Measurements from ENCODE around the gene KRTAP5-4. TPM values are rescaled to one million over a fixed set of nuclear protein-coding genes. Genes with fewer than 3 reads are reported as not detected.

The KRTAP5-4 gene
- total and polyA plus RNA-seq, 4 donors: not detected

DNA sequence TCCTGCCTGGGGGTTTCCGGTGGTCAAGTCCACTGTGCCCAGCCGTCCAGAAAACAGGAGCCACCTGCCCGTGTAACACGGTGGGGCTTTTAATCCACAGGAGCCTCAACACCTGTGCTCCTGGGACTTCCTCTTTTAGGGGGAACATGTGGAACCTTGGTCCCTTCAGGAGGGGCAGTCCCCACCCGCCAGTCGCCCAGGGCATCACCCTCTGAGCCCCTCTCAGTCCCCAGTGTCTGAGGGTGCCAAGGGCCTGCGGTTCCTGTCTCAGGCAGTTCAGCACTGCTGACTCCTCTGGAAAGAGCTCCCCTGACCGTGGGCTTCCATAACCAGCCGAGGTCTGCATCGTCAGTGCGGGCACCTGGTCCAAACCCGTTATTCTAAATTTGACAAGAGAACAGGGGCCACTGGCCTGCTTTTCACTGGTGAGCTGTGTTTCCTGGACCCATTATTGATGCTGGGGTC is 23.5 kb upstream of the KRTAP5-4 start:
- Histone ChIP-seq H3K9me3 (ENCODE audit: control insufficient read depth in 4 of 4, insufficient read depth in 3 of 4, low read length in 3 of 4) (no peaks in the 10 kb centered on the region), H3K4me1 (ENCODE audit: control insufficient read depth in 5 of 5, insufficient read depth in 5 of 5, low read length in 5 of 5) (peaks cover 0 to 1% (median 0%) of the 10 kb centered on the region in 5 donors), H3K27ac (ENCODE audit: low read depth in 1 of 2, low read length in 1 of 2) (no peak overlapping the region), H3K36me3 (ENCODE audit: control insufficient read depth in 4 of 4, insufficient read depth in 4 of 4, low read length in 4 of 4) (no peaks in the 10 kb centered on the region), H3K27me3 (ENCODE audit: control insufficient read depth in 3 of 3, insufficient read depth in 3 of 3, low read length in 2 of 3) (no peaks in the 10 kb centered on the region), H3K9ac (ENCODE audit: insufficient read depth in 1 of 2, low read length in 2 of 2) (no peak overlapping the region), H3K4me3 (no peak overlapping the region)
- DNase-seq: no peak
- no peak for TF ChIP-seq CTCF (IDR thresholded peaks at IDR 0.05; ENCODE audit: control extremely low read depth, extremely low read depth)
- WGBS, 2 donors: 59 to 73% methylated on average over 12 of the region's 12 CpGs
- ATAC-seq (ENCODE audit: insufficient read depth, low FRiP score): no peak

DNA sequence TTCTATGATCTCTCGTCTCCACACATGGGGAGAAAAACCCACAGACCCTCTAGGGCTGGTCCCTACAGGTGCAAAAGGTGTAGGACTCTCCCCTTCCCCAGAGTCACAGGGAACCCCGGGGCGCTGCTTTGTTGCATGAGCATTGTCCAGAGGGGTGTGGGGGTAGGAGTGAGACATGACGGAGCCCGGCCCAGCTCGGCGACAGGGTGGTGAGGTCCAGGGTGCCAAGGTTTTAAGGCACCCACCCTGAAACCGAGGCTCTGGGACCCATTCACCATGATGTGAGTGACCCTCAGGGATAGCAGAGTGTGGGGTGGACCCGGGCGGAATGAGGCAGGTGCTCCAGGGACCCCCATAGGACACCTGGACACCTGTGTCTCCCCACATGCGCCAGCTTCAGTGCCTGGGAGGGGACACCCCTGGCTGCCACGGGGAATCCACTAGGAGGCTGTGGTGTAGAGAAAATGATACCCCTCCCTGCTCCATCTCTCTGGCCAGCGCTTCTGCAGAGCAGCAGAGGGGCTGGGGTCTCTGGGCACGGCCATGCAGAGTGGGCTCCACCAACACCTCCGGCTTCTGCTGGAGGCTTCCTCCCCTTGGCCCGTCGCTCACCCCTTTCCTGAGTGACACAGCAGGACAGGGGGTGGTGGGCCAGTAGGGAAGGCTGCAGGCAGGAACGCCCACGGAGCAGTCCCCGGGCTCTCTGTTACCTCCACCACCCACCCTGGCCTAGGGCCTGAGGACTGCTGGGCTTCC is 22.8 kb upstream of the KRTAP5-4 start:
- Histone ChIP-seq H3K9me3 (ENCODE audit: control insufficient read depth in 4 of 4, insufficient read depth in 3 of 4, low read length in 3 of 4) (no peaks in the 10 kb centered on the region), H3K9ac (ENCODE audit: insufficient read depth in 1 of 2, low read length in 2 of 2) (no peak overlapping the region), H3K36me3 (ENCODE audit: control insufficient read depth in 4 of 4, insufficient read depth in 4 of 4, low read length in 4 of 4) (no peaks in the 10 kb centered on the region), H3K4me1 (ENCODE audit: control insufficient read depth in 5 of 5, insufficient read depth in 5 of 5, low read length in 5 of 5) (peaks cover 0 to 7% (median 0%) of the 10 kb centered on the region in 5 donors), H3K27me3 (ENCODE audit: control insufficient read depth in 3 of 3, insufficient read depth in 3 of 3, low read length in 2 of 3) (no peaks in the 10 kb centered on the region), H3K27ac (ENCODE audit: low read depth in 1 of 2, low read length in 1 of 2) (no peak overlapping the region), H3K4me3 (no peak overlapping the region)
- 76% methylated on average over 20 of the region's 20 CpGs for WGBS, 2 donors
- DNase-seq: no peak
- ATAC-seq (ENCODE audit: insufficient read depth, low FRiP score): no peak
- TF ChIP-seq CTCF (IDR thresholded peaks at IDR 0.05; ENCODE audit: control extremely low read depth, extremely low read depth): no peak

DNA sequence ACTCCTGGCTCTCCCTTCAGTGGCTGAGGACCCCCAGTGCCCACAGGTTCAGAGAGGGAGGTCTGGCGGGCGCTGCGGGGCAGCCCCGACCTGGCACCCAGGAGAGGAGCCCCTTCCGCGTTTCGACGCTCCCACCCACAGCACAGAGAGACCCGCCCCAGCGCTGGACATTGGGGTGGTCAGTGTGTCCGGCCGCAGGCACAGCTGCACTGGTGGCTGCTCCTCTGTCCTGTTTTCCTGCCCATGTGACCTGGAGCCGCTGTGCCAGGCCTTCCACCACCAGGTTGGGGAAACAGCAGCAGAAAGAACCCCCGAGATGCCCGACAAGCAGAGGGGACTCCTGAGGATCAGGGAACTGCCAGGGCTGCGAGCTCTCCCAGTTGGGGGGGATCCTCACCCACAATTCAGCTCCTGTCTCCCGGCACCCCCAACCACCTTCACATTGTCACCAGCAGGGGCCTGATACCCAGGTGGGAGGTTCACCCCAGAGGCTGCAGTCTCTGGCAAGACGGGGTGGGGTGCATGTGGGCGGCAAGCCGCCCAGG is 21.3 kb upstream of the KRTAP5-4 start:
- Histone ChIP-seq H3K9me3 (ENCODE audit: control insufficient read depth in 4 of 4, insufficient read depth in 3 of 4, low read length in 3 of 4) (no peaks in the 10 kb centered on the region), H3K36me3 (ENCODE audit: control insufficient read depth in 4 of 4, insufficient read depth in 4 of 4, low read length in 4 of 4) (no peaks in the 10 kb centered on the region), H3K27me3 (ENCODE audit: control insufficient read depth in 3 of 3, insufficient read depth in 3 of 3, low read length in 2 of 3) (no peaks in the 10 kb centered on the region), H3K4me3 (no peak overlapping the region), H3K27ac (ENCODE audit: low read depth in 1 of 2, low read length in 1 of 2) (no peak overlapping the region), H3K9ac (ENCODE audit: insufficient read depth in 1 of 2, low read length in 2 of 2) (no peak overlapping the region), H3K4me1 (ENCODE audit: control insufficient read depth in 5 of 5, insufficient read depth in 5 of 5, low read length in 5 of 5) (peaks cover 0 to 9% (median 0%) of the 10 kb centered on the region in 5 donors)
- WGBS, 2 donors: 94 to 96% methylated on average over 17 to 20 of the region's 20 CpGs
- no peak for DNase-seq
- no peak for TF ChIP-seq CTCF (IDR thresholded peaks at IDR 0.05; ENCODE audit: control extremely low read depth, extremely low read depth)
- ATAC-seq (ENCODE audit: insufficient read depth, low FRiP score): no peak

Measured in lung (tissue), 12 donors.